GM21717 (cell line): ENCODE measurements around the gene RPAP3.
A peak's percentile ranks its signal among the peaks of the same experiment; 100 is the strongest.

Experiments used
- ATAC-seq: cut with Tn5 transposase; IDR thresholded peaks from one replicate; pipeline ENCODE4 v1.9.1; 2021; ENCODE audit warnings: mild to moderate bottlenecking, moderate library complexity; ENCODE audit not compliant: unreplicated experiment

Gene RPAP3, protein sequence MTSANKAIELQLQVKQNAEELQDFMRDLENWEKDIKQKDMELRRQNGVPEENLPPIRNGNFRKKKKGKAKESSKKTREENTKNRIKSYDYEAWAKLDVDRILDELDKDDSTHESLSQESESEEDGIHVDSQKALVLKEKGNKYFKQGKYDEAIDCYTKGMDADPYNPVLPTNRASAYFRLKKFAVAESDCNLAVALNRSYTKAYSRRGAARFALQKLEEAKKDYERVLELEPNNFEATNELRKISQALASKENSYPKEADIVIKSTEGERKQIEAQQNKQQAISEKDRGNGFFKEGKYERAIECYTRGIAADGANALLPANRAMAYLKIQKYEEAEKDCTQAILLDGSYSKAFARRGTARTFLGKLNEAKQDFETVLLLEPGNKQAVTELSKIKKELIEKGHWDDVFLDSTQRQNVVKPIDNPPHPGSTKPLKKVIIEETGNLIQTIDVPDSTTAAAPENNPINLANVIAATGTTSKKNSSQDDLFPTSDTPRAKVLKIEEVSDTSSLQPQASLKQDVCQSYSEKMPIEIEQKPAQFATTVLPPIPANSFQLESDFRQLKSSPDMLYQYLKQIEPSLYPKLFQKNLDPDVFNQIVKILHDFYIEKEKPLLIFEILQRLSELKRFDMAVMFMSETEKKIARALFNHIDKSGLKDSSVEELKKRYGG

DNA sequence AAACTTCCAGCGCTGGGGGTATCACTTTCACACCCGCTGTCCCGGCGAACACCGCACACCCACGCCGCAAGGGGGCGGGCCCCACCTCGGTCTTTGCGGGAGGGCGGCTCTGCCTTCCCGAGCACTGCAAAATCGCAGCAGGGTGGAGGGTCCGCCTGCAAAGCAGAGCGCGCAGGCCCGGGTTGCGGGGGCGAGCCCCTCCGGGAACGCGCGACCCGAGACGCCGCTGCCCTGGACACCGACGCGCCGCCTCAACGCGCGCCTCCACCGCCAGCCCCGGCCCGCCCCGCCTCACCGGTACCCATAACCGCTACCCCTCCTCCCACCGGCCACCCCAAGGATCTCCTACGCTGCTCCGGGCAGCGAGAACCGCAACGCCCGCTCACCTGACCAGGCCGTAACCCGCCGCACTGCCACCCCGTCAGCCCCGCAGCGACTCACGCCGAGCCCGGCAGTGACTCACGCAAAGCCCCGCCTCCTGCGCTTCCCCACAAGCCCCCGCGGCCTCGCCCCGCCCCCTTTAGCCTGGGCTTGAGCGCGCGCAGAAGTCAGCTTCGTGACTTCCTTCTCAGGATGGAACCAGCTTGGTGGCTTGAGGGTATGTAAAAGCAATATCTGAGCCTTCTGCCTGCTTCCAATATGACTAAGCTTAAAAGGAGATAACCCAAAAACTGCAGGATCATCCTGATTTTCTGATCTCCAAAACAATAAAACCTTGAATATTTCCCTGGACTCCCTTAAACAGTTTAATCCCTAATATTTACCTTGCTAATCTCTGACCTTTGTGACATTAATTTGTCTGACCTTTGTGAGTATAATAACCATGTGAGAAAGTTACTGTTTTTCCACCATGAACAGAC lies at the start of gene RPAP3:
Gene RPAP3 (minus strand): TSS at position 465 of the 860 bp plus-strand sequence. CDS start 3,190 bp downstream, outside the sequence.
- ATAC-seq, result peak; percentile 79

DNA sequence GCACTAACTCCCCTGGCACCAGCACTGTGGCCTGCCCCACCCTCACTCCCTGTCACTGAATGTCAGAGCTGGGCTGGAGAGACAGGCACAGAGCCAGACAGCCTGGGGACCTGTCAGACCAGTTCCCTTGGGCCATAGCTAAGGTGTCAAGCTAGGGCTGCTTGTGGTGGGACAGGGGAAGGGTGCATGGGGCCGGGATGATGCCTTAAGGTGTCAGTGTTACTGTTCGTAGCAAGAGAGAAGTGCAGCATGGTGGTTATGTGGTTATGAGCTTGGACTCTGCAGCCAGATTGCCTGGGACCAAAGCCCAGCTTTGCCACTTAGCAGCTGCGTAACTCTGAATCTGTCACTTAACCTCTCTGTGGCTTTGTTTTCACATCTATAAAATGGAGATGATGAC lies 49.1 kb upstream of the RPAP3 start:
- ATAC-seq, result peak; percentile 16

DNA sequence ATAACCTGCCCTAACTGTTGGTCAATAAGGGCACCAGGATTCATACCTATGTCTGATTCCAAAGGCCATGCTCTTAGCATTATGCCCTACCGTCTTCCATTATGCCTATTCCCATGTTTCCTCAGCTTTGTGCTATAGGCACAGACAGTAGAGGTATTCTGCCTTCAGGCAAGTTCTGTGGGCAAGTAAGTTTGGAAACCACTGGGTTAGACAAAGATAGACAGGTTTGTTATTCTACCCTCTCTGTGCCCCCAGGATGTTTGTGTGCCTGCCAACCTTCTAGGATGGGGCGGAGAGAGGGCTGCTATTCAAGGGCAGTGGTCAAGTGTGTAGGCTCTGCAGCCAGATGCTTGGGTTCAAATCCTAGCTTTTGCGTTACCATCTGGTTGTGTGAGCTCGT lies 48.3 kb upstream of the RPAP3 start:
- ATAC-seq, result no peak

DNA sequence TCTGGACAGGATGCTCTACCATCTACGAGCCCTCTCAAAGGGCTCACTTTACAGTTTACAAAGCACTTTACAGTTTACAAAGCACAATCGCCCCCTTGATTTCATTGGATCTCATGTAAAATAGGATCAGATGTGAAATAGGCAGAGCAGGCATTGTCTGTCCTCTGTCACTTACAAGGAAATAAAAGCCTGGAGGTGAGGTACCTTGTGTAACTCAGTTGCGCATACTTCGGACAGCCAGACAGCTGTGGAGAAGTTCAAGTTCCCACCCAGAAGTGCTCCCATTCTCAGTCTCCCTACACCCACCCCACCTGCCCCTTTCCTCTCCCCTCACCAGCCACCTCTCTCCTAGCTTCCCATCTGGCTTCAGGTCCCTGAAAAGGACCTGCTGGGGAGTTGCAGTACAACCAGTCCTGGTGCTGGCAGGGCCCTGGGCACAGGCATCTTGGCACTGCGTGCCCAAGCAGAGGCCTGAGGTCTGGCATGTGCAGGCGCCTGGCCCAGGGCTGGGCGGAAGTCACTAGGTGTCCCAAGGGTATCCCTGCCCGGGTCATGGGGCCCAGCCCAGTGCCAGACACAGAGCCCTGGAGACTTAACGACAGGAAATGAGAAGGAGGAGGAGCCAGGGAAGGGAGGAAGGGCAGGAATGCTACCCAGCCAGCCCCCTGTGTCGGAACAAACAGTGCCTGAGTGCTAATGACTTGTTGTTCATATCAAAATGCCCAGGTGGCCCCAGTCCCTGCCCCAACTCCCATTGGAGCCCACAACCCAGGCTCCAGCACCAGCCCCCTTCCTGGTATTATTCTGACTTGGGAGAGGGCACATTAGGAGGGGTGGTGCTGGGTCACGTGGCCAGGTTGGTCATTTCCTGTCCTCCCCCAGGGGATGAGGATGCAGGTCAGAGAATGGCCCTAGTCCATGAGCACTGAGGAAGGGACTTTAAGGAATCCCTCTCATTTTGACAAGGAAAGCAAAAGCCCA lies 47.5 kb upstream of the RPAP3 start:
- no peak for ATAC-seq

DNA sequence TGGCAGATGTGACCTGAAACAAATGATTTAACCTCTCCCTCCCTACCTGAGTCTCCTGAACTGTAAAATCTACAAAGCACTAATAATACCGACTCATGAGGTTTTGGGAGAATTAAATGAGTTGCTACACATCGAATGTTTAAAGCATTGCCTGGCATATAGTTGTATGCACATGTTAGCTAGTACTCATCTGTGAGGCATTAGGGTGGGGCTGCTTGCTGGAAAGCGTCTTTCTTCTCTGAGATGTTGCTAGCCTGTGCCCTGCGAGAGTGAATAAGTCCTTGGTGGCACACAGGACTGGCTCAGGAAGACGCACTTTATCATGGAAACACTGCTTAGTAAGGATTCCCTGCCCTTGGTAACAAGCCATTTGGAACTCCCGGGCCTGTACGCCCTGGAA lies 46.7 kb upstream of the RPAP3 start:
- no peak for ATAC-seq

DNA sequence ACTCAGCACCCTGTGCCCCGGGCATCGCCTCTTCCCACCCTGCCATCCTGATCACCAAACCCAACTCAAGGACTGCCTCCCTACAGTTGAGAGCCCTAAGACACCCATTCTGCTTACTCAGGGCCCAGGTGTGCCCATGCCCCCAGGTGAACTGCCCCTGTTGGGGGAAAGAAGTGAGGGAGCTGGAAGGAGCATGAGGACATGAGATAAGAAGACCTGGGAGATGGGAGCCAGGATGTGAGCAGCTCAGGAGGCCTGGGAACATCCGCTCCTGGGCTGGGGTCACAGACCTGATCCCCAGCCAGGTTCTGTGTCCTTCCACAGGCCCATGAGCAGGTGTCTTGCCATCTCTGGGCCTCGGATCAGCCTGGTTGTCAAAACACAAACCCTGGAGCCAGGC lies 46.3 kb upstream of the RPAP3 start:
- ATAC-seq, result no peak

DNA sequence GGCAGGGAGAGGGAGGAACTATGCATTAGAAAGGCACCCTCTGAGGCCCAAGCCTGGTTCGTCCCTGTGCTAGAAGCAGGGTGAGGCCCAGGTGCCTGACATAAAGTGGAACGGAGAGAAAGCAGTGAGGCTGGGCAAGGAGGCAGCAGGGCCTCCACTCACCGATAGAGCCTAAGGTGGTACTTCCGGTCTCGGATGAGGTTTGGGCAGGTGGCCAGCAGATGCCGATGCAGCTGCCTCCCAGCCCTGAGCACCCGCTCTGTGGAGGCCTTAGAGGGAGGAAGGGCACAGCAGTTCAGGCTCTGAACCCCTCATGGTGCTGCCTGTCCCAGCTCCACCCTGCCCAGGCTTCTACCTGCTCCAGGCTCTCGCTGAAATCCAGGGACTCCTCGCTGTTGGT lies 45.7 kb upstream of the RPAP3 start:
- no peak for ATAC-seq

DNA sequence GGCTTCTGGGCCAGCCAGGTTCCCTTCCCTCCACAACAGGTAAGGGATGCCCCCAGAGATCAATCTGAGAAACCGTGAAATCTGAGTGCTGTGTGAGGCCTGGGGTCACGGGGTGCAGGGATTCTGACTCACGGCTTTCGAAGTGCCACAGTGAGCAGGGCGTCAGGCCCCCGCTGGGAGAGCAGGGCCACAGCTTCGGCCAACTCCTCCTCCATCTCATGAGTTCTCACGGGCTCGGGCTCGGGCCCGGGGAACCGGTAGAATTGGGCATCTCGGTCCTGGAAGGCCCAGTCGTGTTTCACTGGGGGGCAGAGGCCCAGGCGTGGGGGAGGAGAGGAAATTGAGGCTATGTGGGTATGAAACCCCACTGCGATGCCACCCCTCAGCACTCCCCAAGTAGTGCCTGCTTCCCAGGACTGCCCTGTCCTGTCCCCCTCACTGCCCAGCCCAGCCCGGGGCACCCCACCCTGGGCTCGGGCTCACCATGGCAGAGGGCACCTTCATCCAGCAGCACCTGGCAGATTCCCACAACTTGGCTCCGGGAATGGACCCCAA lies 45.2 kb upstream of the RPAP3 start:
- no peak for ATAC-seq

DNA sequence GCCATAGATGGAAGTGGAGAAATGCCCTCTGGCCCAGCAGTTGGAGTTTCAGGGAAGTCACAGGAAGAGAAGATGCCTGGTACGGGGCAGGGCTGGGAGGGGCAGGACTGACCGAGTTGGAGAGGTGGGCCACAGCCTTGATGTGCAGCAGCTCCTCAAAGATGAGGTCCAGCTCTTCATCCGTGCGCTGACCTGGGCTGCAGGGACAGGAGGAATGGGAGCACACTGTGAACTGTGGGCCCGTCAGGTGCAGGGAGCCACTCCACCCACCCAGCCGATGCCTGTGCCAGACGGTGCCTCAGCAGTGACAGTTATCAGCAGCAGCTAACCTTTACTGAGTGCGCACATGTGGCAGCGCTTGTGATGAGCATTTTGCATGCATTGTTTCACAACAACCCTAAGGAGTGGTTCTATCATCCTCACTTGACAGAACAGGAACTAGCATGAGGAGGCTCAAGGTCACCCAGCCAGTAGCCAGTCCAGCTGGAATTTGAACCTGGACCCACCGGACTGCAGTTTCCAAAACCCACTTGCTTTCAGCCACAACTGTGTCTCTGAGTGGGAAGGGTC lies 44.5 kb upstream of the RPAP3 start:
- no peak for ATAC-seq

DNA sequence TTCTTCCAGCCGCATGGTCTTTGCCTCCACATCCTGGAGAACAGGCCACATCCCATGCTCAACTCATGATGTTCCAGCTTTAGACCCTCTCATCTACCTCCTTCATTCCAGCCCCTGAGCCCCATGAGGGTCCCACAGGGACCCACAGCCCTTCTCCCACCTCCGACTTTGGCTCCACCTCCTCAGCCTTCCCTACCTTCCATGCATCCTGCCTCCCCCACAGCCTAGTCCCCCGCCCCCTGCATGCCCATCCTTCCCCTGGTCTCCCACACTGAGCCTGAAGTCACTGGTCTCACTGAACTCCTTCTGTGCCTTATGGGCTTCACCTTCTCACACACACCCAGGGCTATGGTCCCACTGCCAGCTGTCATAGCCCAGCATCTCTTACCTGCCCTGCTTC lies 43.1 kb upstream of the RPAP3 start:
- no peak for ATAC-seq

DNA sequence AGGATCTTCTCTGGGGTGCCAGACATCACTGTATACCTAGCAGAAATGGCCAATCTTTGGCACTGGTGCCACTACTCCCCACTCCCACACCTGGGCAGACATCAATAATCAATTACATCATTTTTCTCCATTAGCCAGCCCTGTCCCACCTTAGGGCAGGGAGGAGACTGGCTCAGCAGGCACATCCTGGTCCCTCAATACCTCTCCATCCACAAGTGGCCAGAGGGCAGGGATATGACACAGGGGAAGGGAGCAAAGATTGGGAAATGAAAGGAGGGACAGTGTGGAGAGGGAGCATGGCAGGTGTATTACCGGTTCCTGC lies 42.6 kb upstream of the RPAP3 start:
- ATAC-seq, result no peak

DNA sequence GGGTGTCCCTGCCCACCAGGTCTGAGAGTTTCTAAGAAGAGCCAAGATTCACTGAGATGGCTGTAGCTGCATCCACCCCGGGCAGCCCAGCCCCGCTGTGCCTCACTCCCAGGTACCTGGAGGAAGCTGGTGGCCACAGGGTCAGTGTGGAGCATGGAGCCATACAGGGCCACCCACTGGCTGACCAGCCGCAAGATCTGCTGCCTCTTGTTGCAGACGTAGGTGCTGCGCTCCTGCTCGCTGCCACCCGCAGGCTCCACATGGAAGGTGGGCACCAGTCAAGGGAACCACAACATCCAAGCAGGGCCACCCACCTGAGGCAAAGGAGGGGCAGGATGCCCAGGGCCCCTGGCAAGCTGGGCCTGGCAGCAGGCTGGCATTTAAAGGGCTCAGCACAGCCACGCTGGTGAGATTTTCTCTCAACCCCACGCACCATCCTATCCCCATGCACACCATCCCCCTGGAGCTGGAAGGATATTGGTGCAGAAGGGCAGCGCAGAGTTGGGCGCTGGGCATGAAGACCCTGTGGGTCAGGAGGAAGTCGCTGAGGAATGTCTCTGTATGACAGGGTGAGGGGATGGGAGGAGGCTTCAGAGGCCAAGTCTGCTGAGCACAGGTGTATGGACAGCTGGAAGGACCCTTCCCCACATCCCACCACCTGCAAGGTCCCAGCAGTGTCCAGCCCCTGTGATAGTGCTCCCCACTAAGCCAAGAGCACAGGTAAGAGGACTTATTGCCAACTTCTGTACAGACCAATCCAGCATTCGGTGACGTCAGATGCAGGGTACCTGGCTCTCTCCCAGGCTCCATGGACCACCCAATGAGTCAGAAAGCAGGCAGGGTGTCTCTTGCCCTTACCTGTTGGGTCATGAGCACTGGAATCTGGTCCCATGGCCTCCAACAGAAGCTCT lies 42.0 kb upstream of the RPAP3 start:
- no peak for ATAC-seq

DNA sequence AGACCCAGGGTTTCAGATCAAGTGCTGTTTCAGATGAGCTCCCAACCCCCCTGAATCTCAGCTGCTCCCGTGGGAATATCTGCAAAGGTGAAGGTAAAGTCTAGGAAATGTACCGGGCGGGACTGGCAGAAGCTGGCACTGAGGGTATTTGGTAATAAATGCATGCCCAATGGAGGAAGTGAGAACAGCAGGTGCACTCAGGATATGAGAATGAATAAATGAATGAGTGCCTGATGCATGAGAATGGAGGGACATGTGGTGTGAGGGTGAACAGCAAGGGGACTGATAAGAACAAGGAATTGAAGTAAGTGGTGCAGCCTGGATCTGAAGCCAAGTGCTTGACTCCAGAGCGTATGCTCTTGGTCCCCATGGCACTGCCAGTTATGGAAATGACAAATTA lies 41.3 kb upstream of the RPAP3 start:
- no peak for ATAC-seq

DNA sequence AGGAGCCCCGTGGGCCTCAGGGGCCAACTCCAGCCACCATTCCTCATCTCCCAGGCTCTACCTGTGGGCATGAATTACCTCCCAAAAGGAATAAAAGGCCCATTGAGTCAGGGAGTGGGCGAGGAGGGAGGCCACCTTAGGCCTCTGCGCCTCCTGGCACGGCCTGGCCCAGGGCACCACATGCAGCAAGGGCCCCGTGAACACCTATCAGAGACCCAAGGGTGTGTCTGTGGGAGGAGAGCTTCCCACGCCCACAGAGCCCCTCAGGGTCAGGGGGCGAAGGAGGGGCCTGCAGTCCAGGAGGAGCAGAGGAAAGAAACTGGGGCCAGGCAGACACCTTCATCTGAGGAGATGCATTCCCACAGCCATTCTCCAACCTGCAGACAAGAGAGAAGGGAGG lies 40.7 kb upstream of the RPAP3 start:
- ATAC-seq, result no peak

DNA sequence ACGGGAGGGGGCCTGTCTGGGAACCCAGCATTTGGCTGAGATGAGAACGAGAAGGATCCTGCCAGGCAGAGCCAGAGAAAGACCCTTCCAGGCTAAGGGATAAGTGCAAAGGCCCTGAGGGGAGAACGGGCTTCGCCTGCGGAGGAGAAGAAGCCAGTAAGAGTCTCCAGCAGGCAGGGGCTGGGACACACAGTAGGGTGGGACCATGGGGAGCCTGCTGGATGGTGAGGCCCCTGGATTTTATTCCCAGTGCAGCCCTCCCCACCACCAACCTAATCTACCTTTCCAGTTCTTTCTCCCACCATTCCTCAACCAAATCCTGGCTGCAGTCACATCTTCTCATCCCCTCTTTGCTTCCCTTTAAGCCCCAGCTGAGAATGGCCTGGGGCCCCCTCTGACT lies 40.2 kb upstream of the RPAP3 start:
- ATAC-seq, result no peak

DNA sequence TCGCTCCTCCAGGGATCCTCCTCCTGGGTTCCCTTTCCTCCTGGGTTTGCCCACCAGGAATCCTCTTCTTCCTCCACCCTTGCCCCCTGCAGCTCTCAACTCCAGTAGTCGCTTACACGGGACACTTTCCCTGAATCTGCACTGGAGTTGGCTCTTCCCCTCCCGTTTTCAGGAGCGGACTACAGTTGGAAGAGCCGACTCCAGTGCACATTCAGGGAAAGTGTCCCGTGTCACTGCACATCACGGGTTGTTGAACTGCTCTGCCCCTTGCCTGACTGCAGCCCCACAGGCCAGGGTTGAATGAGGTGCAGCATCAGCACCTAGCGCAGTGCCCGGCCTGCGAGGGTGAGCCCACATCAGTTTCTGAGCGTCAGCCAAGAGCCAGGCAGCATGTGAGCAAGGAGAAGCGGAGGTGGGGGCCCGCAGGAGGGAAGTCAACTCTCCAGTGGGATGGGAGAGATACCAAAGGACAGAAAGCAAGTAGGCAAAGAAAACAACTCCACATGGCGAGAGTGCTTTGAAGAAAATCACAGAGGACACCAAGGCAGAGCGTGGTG lies 39.7 kb upstream of the RPAP3 start:
- ATAC-seq, result no peak

DNA sequence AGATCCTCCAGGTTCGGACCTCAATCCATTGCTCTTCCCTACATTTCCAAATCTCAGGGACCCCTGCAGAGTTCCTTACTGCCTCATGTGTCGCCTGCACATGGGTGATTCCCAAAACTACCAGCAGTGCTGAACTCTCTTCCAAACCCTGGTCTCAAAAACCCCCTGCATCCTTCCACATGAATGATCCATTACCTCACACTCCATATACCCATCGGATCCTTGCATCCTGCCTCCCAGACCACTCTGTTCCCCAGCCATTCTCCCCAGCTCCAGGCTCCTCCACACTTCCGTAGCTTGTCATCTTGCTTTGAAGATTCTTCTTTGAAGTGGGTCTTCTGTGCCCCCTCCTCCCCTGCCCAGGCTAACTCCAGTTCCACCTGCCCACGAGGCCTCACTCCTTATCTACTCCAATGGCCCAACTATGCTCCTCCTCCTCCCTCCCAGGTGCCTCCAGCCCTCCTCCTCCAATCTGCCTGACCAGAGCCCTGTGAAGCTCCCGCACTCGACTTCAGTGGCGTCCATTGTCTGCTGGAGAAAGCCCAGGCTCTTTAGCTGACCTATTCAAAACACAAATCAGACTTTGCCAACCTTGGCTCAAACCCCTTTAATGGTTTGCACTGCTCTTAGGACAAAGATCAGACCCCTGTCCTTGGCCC lies 39.1 kb upstream of the RPAP3 start:
- ATAC-seq, result no peak

DNA sequence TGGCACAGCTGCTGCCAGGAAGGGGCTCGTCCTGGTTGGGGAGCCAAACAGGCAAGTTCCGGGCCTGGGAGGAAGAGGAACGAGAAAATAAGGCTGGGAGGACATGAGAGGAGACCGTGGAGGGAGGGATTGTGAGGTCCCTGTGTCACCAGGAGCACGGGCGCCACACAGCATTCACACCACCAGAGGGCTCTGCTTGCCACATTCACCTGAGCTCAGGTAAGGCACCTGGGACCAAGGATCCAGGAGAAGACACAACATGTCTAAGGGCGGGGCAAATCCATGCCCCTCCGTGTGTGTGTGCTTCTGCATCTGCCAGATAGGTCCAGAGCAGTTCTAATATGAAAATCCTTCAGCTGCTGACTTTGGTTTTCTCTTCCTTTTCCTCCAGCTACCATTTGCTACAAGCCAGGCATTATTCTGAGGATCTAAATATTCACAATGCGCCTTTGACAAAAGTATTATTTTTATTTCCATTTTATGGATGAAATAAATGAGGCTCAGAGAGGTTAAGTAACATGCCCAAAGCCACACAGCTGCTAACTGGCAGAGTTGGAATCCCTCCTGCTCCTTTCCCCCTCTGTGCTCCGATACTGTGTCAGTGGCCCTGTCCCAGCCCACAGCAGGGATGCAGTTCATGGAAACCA lies 38.3 kb upstream of the RPAP3 start:
- no peak for ATAC-seq
